NCI-H1694 (cell line): Measurements from ENCODE around the gene ZRANB3.

Experiments used
- DNase-seq: peaks from one replicate; lab custom pipeline; 2025; lab: John Stamatoyannopoulos, UW

The ZRANB3 gene

DNA sequence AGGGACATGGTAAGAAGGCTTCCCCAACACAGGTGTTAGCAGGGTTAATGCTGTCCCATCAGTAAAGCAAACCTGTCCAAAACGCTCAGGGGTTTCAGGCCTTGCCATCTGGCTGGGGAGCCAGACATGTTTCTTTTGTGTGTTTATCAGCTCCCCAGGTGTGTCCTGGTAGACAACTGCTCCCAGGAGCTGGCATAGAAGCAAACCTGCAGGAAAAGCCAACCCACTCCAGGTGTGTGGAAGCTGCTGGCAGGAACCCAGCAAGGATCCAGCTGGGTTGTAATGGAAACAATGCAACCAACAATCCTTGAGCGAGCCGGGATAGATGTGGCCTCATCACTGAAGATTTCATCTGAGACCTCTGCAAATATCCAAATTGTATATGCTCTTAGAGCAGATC, 355.8 kb downstream of the ZRANB3 start:
- no peak for DNase-seq

DNA sequence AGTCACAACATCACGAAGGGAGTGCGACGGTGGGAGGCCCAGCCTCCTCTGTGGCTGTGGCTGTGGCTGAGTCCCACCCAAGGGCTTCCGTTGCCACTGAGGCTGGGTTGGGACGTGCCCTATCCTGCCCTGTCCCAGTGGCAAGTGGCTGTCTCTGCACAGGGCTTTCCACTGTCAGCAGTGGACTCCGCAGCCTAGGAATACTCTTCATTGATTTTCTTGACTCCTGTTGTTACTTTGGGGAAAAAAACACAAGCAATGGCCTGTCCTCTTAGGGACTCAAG, 356.3 kb downstream of the ZRANB3 start:
- no peak for DNase-seq

DNA sequence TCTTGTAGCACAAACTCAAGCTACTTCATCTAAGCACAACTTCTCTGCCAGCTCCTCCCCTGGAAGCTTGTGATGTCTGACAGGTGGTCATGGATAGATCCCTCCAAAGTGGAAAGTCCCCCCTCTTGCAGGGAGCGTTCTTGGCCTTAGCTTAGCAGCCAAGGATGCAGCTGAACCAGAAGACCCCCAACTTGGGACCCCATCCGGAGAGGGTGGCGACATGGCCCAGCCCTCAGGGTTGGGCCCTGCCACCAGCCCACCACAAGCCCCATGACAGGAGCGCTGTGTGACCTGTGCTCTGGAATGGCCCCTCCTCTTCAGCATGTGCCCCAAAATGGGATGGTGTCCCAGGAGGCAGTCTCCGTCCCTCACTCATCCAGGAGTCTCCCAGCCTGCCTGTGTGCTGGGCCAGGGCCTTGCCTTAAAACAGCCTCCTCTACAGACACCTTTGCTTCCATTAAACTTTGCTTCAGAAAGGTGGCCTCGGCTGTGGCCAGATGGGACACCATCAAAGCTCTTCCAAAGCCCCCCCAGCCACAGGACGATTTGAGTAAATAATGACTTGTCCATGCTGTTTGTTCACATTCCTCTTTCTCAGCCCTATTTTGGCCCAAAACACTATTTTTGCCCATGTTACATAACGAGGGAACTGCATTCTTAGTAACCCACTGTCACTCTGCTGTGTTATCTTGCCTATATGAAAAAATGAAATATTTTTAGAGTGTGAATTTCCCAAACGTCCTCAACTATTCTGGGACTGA, 356.8 kb downstream of the ZRANB3 start:
- DNase-seq: no peak

DNA sequence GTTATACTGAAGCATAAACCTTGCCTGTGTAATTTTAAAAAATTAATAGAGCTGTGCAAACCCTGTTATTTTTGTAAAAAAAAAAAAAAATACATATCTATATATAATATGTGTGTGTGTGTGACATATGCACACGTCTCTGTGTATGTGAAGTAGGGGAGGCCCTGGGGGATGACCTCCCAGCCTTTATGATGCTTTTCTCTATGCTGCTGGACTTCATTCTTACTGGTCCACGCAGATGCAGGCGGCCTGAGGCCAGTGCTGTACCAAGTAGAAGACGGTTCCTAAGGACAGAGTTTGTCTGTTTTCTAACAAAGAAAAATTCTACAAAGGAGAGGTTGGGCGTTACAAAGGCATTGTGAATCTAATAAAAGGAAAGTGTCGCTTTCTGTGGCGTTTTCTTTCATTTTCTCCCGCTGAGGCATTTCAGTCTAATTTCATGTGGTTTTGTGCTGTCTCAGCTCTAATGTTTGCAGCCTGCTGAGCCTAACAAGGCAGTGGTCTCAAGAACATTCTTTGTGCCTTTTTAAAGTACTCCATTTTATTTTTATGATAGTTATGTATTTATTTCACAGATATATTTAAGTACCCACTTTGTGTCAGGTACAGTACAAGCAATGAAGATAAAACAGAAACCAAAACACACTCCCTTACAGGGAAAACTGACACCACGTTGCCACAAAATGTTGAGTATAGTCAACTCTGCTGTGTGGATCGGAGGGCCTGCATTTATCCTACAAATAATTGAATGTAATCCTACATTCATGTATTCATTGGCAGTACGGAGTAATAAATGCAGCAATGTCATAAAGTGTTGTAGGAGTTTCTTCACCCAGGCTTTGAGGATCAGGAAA, 360.9 kb downstream of the ZRANB3 start:
- DNase-seq: no peak

DNA sequence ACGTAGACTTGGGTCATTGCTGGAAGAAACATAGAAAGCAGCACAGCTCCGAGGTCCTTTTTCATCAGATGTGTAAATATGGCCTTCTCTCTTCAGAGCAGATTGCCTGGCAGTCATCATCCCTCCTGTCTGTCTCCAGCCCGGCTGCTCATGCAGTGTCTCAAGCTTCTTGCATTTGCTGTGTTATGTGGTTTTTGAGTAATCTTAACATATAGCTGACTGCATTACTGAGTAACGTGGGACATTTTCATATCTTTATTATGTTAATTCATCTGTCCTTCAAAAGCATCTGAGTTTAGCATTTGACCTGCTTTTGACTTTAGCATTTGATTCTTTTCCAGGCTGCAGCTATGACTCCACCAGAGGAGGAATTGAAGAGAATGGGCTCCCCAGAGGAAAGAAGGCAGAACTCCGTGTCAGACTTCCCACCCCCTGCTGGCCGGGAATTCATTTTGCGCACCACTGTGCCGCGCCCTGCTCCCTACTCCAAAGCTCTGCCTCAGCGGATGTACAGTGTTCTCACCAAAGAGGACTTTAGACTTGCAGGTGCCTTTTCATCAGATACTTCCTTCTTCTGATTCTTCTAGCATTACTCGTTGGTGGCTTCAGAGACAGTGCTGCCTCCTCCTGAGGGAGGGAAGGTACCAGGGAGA, 362.7 kb downstream of the ZRANB3 start:
- DNase-seq: no peak

DNA sequence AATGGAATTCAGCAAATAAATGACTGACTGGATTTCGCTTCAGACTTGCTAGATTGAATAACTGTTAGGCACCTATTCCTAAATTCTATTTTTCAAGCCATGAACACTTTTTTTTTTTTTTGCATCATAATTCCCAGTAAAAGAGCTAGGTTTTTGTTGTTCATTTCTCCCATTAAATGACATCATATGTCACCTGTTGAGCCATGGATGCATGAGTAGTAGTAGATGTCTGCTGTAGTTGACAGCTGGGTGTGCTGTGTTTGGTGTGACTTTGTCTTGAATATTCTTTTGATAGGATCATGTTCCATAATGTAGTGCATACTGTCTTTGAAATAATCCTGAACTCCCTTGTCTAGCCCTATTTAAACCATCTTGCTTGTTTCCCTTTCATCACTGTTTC, 363.7 kb downstream of the ZRANB3 start:
- DNase-seq: no peak

DNA sequence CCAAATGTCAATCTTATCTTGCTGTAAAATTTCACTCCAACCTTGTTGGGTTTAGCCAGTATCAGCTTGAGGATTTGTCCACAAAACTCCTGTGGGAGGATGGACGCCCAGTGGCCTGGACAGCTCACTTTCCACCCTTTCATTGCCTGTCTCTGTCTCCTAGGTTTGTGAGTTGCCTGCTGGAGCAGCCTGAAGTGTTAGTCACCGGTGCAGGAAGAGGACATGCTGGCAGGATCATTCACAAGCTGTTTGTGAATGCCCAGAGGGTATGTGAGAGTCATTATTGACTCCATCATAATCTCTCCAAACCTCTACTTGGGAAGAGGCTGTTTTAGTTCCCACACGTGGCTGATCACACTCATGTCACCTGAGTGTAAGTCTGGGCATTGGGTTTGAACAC, 366.6 kb downstream of the ZRANB3 start:
- no peak for DNase-seq

DNA sequence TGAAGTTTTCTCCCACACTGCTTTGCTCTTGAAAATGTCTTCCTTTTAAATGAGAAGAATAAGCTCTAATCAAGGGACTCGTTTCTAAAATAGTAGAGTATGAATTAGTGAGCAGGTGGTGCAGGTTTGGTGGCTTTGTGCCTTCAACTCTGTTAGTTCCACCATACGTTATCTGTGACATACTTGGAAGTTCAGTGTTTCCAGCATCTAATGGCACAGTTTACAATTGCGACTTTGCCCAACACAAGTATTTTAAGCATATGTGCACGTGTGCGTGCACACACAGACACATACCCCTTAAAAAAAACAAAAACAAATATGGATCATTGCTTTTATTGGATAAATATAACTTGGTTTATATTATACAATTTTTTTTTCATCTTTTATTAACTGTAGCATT, 367.1 kb downstream of the ZRANB3 start:
- no peak for DNase-seq

DNA sequence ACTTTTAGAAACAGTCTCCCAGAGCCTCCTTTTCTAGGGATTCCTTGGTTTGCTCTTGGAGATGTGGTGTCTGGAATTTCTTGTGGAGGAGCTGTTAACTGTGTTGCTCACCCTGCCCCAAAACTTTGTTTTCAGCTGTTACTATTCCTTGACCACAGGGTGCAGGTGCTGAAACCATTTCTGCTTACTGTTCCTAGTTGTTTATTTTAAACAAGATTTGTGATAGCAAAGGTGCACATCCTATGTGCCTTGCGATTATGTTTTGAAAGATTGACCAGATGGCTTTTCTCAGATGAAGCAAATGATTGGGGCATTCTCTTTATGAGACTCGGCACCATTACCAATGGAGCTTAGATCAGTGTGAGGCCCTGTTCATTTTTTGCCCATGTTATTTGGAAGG, 367.7 kb downstream of the ZRANB3 start:
- no peak for DNase-seq

DNA sequence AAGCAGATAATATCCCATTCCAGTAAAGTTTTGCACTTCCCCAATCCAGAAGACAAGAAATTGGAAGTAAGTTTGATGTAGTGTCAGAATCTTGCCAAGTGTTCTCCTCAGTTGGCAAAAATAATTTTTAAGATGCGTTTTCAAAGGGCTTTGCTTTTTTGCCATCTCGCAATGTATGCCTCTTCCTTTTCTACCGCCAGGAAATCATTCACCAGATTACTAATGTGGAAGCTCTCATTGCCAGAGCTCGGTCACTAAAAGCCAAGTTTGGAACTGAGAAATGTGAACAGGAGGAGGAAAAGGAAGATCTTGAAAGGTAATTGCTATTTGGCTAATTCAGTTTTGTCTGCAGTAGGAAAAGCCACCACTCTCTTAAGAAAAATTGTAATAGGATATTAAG, 368.2 kb downstream of the ZRANB3 start:
- DNase-seq: no peak

DNA sequence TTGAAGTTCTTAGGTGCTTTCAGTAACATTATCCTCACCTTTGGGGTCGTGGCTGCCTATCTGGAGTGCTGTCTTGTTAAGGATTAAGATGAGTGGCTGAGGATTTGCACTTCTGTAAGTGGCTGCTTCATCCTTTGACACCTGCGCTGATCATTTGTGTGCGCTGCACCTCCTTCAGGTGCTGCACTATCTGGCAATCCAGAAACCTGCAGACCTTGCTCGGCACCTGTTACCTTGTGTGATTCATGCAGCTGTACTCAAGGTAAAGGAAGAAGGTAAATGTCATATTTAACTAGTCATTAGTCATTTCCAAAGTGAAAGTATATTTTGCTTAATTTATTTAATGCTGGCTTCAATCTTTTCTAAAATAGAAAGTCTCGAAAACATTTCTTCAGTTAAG, 368.6 kb downstream of the ZRANB3 start:
- DNase-seq: no peak

DNA sequence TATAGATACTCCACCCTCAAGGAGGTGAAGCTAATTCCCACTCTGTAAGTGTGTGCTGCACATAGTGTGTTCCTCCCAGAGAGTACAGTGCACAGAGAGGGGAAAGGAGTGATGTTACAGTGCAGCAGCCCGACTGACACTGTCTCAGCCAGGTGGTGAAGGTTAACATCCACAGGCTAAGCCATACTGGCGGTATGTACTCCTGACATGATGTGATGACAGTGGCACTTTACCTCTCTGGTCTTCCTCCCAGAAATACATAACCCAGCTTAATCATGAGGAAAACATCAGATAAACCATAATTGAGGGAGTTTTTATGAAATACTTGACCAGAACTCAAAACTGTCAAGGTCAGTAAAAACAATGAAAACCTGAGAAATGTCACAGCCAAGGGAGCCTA, 371.8 kb downstream of the ZRANB3 start:
- DNase-seq: no peak

DNA sequence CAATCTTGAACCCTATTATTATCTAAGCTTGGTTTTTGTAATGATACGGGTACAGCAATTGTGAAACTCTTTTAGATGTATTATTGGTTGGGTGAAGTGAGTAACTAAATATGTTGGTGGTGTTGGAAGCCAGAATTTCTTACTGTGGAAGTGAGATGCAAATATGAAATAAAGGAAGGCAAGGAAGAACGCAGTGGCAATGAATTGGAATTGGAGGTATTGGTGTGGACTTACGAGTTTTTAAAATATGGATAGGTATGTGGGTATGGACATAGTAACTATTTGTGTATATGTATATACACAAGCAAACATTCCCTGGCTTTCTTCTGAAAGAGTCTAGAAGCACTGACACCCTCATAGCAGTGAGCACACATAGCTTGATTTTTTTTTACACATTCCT, 373.2 kb downstream of the ZRANB3 start:
- DNase-seq: no peak

DNA sequence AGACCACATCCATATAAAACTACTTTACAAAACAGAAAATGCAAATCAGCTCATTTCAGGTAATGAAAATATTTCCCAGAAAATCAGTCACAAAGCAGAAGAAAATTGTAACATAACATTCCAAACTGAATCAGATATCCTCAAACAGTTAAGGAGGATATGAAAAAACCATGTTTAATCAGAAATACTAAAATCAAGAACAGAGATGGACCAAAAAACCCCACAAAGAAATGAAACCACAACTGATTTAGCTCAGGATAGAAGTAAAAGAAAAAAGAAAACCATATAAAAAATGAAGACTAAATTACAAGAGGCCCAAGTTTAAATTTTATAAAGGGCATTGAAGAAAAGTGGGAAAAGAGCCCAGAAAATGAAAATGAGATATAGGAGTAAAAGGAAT, 376.1 kb downstream of the ZRANB3 start:
- no peak for DNase-seq

DNA sequence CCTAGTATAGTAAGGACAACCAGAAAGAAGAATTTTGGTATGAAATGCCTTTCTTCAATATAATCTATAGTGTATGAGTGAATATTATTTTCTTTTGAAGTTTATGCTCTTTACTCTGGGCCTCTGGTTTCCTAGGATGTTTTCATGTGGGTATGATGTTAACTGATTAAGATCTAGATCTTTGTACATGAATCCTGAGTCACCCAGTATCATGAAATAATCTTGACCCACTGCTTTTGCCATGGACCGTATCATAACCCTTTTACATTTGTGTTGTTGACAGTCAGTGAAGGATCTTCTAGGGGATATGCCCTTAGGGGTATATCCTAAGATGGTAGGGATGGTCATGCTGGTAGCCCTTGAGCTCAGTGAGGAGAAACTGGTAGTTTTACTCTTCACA, 378.7 kb downstream of the ZRANB3 start:
- no peak for DNase-seq

DNA sequence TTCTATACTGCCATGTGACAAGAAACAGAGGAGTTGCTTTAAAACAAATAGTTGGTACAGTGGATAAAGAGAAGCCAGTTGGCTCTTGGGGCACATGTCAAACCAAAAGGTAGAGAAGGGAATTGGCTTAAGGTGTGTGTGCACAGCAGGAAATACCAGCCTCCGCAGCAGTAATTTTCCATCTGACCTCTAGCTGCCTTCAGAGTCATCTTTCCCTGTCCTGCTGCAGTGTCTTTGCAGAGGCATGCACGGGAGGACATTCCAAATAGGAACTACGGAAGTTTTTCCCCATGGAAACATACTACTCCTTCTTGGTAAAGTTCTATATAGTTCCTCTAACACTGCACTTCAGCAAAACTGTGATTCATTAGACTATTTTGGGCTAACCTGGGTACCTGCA, 379.4 kb downstream of the ZRANB3 start:
- DNase-seq: no peak

DNA sequence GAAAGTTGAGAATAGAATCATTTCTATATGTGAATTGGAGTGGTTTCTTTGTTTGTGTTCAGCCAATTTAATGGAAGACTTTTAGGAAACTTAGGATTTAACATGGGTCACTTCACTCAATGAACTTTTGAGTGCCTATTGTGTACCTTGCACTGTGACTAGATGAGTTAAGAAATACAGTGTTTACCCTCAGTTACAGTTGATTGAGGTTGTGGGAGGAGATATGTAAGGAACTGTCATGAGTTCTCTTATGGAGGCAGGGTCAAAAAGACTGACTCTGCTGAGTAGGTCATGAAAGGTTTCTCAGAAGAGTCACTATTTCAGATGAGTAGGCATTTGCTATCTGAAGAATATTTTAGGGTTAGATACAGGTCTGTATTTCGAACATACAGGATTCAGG, 380.3 kb downstream of the ZRANB3 start:
- no peak for DNase-seq

DNA sequence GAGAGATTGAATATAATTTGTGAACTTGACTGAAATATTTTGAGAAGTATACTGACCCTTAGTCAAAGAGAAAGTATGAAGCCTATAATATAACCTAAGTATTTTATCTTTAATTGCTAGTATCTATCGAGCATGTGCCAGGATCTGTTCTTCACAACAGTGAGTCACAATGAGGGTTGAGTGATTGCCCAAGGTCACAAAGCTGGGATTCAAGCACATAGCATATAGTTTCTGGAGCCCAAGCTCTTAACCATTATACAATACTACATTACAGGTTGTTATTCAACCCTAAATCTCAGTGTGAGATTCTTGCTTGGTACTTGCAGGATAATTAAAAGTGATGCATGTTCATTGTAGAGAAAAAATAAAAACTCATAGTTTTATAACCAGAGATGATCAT, 381.8 kb downstream of the ZRANB3 start:
- no peak for DNase-seq

DNA sequence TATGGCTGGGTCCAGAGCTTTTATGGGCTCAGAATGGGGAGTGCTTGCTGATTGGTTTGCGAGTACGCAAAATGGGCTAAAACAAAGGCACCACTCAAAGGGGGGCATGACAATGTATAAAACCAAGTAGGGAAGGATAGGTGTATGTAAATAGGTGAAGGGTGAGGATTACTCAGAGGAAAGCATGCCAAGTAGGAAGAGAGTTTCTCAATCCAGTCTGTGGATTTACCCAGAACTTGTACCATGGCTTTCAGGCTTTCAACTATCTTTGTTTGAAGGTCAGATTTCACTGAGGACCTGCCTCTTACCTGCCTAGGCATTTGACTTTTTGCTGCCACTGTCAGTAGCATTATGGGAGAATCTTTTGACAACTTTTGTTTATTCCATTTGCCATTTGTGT, 386.7 kb downstream of the ZRANB3 start:
- no peak for DNase-seq

DNA sequence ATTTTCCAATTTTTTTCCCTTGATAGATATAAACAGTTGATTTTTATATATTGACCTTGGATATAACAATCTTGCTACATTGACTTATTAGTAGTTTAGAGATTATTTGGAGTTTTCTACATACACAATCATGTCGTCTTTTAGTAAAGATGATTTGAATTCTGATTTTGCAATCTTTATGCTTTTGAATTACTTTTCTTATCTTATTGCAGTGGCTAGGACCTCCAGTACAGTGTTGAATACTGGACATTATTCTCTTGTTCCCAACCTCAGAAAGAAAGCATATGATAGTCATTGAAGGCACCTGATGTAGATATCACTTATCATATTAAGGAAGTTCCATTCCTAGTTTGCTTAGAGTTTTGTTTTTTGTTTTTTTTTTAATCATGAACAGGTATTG, 388.7 kb downstream of the ZRANB3 start:
- no peak for DNase-seq

DNA sequence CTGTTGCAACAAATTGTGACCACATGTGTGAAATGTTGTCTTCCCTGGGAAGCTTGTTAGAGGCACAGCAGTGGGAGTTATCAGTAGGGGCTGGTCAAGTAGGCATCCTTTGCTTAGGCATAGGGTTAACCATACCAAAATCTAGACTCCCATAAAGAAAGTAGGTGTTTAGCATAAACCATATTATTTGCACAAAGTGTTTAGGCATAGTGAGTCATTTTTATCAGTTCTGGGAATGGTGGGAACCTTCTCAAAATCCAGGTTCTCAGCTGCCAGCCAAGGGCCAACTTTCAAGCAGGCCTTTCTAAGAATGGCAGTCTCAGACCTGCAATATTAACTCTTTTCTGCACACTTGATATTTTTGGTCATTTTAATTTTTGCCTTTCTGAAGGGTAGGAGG, 390.4 kb downstream of the ZRANB3 start:
- no peak for DNase-seq

DNA sequence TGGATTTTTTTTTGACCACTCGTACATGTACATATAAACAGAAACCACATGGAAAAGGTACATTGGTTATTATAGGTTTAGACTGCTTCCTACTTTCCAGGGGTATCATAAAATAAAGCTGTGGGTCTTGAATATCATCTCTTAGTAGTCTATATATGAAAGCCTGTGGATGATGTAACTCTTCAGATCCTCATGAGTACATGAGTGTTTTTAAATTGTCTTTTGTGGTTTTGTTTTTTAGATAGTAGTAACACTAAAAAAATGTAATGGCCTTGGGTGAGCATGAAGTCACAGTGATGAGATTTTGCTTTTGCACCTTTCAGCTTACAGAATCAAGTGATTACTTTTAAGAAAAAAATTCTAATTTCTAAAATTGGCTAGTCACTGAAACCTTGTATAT, 398.7 kb downstream of the ZRANB3 start:
- DNase-seq: no peak

DNA sequence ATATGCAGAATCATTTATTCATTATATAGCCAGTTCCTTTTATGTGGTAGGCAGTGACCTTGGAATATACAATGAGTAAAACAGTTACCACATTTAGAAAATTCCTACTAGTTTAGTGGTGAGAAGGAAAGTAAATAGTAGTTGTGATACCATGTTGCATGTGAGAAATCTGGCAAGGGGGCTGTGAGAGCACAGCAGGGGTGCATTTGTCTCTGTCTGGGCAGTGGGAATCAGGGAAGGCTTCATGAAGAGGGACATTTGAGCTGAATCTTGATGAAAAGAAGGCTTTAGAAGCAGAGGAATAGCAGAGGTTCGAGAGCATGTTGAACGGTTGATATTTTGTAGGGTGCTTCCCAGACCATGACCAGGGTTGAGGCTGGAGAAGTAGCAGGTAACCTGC, 400.3 kb downstream of the ZRANB3 start:
- DNase-seq: no peak
